ENCODE measurements around the gene MRTFA. TPM values are rescaled to one million over a fixed set of nuclear protein-coding genes. Genes with fewer than 3 reads are reported as not detected.

The MRTFA gene
- total RNA-seq, 1 donor from 2014 or later = 32.6 TPM

- DNase-seq = no peak
Measured at GRCh38 chr22:40487663-40488249, 148.8 kb downstream of the MRTFA start.

- no peak for DNase-seq
Measured at GRCh38 chr22:40486962-40487602, 149.4 kb downstream of the MRTFA start.

GRCh38 chr22:40485813-40486667 is 150.5 kb downstream of the MRTFA start:
- no peak for DNase-seq

GRCh38 chr22:40484906-40485669 is 151.4 kb downstream of the MRTFA start:
- peak; percentile 58 for DNase-seq

DNA sequence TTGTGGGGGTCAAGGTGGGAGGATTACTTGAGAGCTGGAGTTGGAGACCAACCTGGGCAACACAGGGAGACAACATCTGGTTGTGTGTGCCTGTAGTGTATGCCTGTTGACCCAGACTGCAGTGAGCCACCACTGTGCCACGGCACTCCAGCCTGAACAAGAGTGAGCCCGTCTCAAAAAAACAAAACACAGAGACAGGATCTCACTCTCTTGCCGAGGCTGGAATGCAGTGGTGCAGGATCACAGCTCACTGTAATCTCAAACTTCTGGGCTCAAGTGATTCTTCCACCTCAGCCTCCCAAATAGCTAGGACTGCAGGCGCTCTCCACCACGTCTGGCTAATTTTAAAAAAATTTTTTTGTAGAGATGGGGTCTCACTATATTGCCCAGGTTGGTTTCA is 153.6 kb downstream of the MRTFA start:
- DNase-seq = no peak

- DNase-seq = no peak
Measured at GRCh38 chr22:40482391-40482790, 154.1 kb downstream of the MRTFA start.

DNA sequence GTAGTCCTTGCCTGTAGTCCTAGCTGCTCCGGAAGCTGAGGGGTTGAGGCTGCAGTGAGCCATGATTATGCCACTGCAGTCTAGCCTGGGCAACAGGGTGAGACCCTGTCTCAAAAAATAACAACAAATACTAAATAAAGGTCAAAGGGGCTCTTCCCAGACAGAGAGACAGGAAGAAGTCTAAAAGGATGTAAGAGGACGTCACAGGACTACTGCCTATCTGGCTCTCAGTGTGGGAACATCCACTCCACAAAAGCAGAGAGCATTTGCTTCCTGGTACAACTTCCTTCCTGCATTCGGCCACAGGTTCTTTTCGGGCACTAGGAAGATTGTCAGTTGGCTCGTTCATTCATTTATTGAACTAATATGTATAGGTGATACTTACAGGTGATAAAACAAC is 155.5 kb downstream of the MRTFA start:
- no peak for DNase-seq

DNA sequence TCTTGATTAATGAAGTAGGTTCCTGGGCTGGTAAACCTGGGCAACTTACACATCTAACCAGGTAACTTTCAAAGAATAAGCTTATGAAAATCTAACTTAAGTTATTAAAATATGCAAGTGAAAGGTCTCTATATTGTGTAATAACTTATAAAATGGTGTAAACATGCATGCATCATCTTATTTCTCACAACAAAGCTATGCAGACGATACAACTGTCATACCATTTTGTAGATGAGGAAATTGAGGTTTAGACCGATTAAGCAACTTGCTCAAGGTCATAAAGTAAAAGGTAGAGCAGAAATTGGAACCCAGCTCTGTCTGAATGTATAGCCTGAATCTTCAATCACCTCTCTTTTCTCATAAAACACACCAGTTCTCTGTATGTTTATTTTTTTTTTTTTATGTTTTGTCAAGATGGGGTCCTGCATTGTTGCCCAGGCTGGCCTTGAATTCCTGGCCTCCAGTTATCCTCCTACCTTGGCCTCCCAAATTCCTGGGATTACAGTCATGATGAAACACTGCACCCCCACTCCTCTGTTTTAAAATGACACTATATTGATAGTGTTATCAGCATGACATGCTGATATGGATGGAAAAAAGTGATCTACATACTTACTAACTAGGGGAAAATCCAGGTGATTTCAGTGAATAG is 156.5 kb downstream of the MRTFA start:
- DNase-seq = no peak

DNA sequence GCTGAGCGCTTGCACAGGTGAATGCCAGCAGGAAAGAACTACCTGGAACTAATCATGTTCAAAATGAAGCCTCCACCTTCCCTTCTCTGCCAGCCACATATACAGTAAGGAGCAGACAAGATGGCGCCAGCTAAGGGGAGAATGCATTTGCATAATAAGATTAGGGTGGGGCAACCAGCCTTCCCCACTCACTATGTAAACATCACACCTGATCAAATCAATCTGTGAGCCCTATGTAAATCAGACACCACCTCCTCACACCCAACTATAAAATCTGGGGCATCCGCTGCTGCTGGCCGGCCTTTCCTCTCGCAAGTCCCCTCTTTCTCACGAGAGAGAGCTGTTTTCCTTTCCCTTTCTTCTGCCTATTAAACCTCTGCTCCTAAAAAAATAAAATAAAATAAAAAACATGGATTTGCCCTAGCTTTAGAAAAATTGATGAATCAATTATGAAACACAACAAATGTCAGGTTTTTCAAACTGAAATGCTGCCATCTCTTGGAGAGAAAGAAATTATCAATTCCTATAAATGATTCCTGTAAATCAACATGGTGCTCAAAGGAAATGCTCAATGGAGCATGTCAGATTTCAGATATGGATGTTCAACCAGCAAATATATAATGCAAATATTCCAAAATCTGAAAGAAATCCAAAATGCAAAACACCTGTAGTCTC is 157.3 kb downstream of the MRTFA start:
- no peak for DNase-seq

DNA sequence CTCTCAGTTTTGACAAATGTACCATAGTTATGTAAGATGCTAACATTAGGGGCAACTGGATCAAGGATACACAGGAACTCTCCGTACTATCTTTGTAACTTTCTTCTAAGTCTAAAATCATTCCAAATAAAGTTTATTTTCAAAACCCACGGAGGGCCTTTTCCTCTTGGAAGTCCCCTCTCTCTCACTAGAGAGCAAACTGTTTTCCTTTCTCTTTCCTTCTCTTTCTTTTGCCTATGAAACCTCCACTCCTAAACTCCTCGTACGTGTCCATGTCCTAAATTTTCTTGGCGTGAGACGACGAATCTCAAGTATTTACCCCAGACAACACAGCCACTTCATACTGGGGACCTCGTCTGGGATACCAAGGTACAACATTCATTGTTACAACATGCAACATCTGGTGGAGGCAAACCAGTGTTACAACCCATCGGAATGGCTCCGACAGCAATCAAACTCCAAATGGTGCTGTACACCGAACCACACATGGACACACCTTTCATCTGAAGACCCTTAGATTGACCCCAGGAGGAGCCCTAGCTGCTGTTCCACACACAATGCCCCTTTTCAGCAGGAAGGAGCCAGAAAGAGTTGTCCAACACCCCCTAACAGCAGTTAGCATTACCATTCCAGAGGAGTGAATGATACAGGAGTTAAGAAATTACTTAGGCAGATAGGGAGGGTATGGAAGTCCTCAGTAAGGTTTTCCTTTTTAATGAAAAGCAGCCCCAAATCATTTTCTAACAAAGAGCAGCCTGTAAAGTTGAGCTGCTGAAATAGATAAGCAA is 158.0 kb downstream of the MRTFA start:
- DNase-seq = no peak

- no peak for DNase-seq
Measured at GRCh38 chr22:40477683-40478337, 158.7 kb downstream of the MRTFA start.

- DNase-seq = no peak
Measured at GRCh38 chr22:40476341-40476740, 160.2 kb downstream of the MRTFA start.

DNA sequence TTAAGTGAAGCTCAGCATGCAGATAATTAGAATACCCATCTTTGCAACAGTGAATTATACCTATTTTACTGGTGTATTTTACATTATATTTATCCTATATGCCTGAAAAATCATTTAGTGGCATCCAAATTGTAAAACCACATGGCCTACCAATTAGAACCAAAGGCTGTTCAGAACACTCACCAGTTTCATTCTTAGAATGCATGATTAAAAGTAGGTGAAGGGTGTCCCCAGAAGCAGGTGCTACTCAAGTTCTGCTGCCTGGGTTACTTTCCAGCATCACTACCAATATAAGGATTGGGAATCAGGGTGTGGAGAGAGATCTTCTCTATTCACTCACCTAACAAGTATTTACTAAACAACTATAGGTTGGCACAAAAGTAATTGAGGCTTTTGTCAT is 162.8 kb downstream of the MRTFA start:
- DNase-seq = no peak

DNA sequence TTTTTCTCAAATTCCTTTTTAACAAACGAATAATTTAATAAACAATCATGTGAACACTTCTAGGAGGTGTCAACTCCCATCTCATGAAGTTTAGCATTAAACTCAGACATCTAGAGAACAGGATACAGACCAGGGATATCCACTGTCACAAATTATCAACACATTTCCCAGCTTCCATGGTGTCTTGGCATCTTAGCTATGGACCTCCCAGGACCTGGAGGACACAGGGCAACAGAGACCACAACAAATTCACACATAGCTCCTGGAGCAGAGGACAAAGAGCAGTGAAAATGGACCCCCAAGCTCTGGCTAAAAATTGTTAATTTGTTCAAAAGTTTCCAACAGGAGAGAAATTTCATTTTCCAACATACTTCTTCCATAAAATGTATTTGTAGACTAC is 163.9 kb downstream of the MRTFA start:
- DNase-seq = no peak

GRCh38 chr22:40472051-40472450 is 164.5 kb downstream of the MRTFA start:
- DNase-seq = no peak

DNA sequence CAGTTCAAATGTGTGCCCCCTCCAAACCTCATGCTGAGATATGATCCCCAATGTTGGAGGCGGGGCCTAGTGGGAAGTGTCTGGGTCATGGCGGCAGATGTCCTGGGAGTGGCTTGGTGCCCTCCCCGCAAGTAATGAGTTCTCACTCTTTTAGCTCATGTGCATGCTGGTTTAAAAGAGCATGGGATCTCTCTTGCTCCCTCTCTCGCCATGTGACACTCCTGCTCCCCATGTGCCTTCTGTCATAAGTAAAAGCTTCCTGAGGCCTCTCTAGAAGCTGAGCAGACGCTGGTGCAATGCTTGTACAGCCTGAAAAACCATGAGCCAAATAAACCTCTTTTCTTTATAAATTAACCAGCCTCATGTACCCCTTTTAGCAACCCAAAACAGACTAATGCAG is 167.3 kb downstream of the MRTFA start:
- DNase-seq = no peak

DNA sequence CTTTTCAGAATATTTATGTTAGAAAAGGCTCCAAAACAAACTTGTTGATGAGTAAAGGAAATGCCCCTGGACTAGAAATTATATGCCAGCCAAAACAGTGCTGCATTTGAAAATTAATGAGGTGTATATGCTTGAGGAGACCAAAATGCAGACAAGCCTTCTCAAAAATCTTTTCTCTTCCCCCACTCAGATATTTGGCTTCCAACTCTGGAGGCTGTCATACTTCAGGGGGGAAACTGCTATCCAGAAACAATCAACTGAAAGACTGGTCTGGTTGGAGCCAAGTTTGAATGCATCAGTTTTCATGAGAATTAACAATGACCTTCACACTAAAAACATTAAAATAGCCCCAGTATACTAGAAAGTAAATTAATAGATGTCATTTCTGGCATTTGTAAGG is 167.9 kb downstream of the MRTFA start:
- DNase-seq = no peak

- DNase-seq = no peak
Measured at GRCh38 chr22:40466976-40467375, 169.5 kb downstream of the MRTFA start.

DNA sequence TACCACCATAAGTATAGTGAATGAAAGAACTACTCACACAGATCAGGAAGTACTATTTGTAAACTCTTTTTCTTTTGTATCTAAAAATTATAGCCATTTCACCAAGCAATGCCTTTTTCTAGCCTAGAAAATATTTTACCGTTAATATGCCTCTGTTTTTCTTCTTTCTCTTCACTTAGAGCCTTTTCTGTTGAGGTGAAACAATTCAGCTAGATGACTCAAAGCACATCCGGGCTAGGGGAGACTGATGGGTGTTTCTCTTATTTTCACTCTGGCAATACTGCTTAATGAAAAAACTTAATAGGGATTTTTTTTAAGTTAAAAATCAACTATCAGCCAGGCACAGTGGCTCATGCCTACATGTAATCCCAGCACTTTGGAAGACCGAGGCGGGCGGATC is 172.8 kb downstream of the MRTFA start:
- DNase-seq = no peak

- DNase-seq = no peak
Measured at GRCh38 chr22:40463017-40463631, 173.4 kb downstream of the MRTFA start.

Measured in skin of body (tissue), 2 donors.